Cortex of kidney (tissue), 1 donor: ENCODE data around the gene ATP1B2.
"Not testable (repeated sequence)": the region's sequence is repeated elsewhere in the genome, so short reads cannot be mapped to it uniquely, and the experiment has no call there.

Experiments
- DNase-seq: peaks from one replicate; lab custom pipeline; 2025; lab: John Stamatoyannopoulos, UW

The ATP1B2 gene

GRCh38 chr17:7650509-7651096, at the start of gene ATP1B2:
Gene ATP1B2, plus strand, starts transcription at chr17:7650926. Its CDS starts 593 bp downstream, at chr17:7651519.
- DNase-seq = no peak

GRCh38 chr17:7606280-7606679, 44.4 kb upstream of the ATP1B2 start:
- DNase-seq = no peak

GRCh38 chr17:7610641-7611040, 40.1 kb upstream of the ATP1B2 start:
- no peak for DNase-seq

GRCh38 chr17:7611635-7612293, 39.0 kb upstream of the ATP1B2 start:
- DNase-seq = no peak

GRCh38 chr17:7612294-7612640, 38.5 kb upstream of the ATP1B2 start:
- no peak for DNase-seq

- no peak for DNase-seq
Observed at GRCh38 chr17:7613769-7614424, 36.8 kb upstream of the ATP1B2 start.

GRCh38 chr17:7614425-7615264, 36.1 kb upstream of the ATP1B2 start, which contains the start of gene FXR2:
Gene FXR2, minus strand, starts transcription at chr17:7614897. Its CDS starts 365 bp downstream, at chr17:7614532.
- DNase-seq = peak; percentile 91

- DNase-seq = no peak
Observed at GRCh38 chr17:7615265-7615747, 35.4 kb upstream of the ATP1B2 start.

- DNase-seq = no peak
Observed at GRCh38 chr17:7618608-7619007, 32.1 kb upstream of the ATP1B2 start.

GRCh38 chr17:7620835-7621234, 29.9 kb upstream of the ATP1B2 start:
- no peak for DNase-seq

- DNase-seq = no peak
Observed at GRCh38 chr17:7623661-7624060, 27.1 kb upstream of the ATP1B2 start.

GRCh38 chr17:7625749-7626148, 25.0 kb upstream of the ATP1B2 start:
- DNase-seq = not testable (repeated sequence)

GRCh38 chr17:7626307-7626706, 24.4 kb upstream of the ATP1B2 start:
- DNase-seq = no peak

GRCh38 chr17:7626956-7627249, 23.8 kb upstream of the ATP1B2 start:
- DNase-seq = no peak

GRCh38 chr17:7627250-7628121, 23.2 kb upstream of the ATP1B2 start, which contains the start of gene SAT2:
Gene SAT2, minus strand, starts transcription at chr17:7627821. Its CDS starts 186 bp downstream, at chr17:7627635.
- no peak for DNase-seq

GRCh38 chr17:7629939-7630571, 20.7 kb upstream of the ATP1B2 start, which contains the start of gene SHBG:
Gene SHBG, plus strand, starts transcription at chr17:7630135. Its CDS starts 38 bp downstream, at chr17:7630173.
- no peak for DNase-seq

GRCh38 chr17:7631398-7632380, 19.0 kb upstream of the ATP1B2 start:
- no peak for DNase-seq

GRCh38 chr17:7632492-7632894, 18.2 kb upstream of the ATP1B2 start:
- no peak for DNase-seq

- DNase-seq = no peak
Observed at GRCh38 chr17:7633093-7633492, 17.6 kb upstream of the ATP1B2 start.

GRCh38 chr17:7634384-7634783, 16.3 kb upstream of the ATP1B2 start:
- no peak for DNase-seq
